ENCODE results near the gene PARD6B. TPM values are rescaled to one million over a fixed set of nuclear protein-coding genes. Genes with fewer than 3 reads are reported as not detected.
"Not testable (repeated sequence)": the region's sequence is repeated elsewhere in the genome, so short reads cannot be mapped to it uniquely, and the experiment has no call there.

Gene PARD6B
- total RNA-seq, 1 donor, result 1.1 TPM

DNA sequence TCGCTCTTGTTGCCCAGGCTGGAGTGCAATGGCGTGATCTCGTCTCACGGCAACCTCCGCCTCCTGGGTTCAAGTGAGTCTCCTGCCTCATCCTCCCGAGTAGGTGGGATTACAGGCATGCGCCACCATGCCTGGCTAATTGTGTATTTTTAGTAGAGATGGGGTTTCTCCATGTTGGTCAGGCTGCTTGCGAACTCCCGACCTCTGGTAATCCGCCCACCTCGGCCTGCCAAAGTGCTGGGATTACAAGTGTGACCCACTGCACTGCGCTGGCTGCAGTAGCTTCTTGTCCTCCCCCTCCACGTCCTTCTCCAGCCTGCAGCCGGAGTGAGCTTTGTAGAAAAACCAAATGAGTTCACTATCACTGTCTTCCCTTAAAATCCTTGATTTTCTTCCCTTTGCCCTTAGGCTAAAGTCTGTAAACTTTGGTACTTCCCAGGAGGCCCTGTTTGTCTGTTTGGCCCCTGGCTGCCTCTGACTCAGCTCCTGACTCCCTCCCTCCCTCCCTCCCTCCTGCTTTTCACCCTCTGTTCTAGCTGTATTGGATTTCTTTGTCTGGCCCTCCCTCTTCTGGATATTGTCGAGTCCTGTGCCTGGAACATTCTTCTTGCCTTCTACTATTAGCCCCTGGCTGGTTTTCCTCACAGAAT lies 12.9 kb downstream of the PARD6B start:
- no peak for DNase-seq (ENCODE audit: low read depth in 2 of 3, low spot score in 2 of 3)

DNA sequence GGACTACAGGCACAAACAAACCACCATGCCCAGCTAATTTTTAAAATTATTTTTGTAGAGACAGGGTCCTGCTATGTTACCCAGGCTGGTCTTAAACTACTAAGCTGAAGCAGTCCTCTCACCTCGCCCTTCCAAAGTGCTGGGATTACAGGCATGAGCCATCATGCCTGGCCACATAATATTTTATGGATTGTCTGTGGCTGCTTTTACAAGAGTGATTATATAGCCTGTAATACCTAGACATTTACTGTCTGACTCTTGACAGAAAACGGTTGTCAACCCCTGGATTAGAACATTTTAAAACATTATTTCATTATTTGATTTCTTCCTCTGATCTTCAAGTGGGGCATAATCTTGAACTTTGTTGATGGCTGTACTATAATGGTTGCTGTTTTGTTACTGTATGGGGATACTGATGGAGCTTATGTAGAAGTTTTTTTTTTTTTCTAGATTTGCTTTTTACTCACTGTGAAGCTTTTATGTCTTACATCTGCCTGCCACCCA lies 14.3 kb downstream of the PARD6B start:
- no peak for DNase-seq (ENCODE audit: low read depth in 2 of 3, low spot score in 2 of 3)

DNA sequence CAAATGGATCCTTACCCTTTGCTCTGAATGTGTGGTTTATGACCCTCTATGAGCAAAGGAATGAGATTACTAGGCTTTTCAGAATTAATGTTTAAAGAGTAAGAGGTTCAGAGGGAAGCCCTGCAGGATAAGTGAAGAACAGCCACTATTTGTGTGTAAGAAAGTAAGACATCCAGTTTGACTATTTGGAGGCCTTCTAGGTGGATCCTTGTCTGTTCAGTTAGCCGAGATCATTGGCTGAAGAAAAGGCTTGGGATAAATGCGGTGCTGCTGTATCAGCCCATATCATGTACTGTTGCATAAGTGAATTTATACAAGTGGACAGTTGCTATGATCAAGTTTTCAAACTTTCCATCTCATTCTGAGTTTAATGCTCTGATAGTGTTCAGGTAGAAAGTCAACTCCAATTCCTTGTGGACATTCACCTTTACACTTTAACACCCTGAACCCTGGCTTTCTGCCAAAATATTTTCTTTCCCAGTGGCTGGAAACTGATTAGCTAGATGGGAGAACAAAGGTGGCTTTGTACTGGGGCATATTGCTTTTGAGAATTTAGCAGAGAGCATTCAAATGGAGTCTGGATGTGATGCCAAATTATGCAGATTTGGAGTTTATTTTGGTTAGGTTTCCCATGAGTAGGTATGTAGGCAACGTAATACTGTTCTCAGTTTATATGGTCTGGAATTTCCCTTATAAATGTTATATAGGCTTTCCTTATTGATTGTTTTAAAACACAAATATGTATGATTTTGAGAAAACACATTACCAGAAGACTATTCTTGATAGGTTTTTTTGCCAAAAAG lies 15.0 kb downstream of the PARD6B start:
- no peak for DNase-seq (ENCODE audit: low read depth in 2 of 3, low spot score in 2 of 3)

DNA sequence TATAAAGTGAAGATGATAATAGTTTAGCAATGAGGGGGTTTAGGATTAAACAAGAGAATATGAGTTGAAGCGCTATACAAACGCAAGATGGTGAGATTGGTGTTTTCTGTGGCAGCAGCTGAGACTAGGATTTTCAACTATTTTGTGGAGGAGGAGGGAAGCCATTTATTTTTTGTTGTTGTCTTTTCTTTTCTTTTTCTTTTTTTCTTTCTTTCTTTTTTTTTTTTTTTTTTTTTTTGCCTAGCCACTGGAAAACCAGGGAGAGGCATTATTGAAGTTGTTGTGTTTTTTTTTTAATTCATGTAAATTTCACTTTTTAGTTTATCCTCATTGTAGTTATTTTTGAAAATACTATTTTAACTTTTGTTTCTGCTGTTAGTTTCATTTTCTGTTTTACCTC lies 15.9 kb downstream of the PARD6B start:
- DNase-seq (ENCODE audit: low read depth in 2 of 3, low spot score in 2 of 3), result no peak

DNA sequence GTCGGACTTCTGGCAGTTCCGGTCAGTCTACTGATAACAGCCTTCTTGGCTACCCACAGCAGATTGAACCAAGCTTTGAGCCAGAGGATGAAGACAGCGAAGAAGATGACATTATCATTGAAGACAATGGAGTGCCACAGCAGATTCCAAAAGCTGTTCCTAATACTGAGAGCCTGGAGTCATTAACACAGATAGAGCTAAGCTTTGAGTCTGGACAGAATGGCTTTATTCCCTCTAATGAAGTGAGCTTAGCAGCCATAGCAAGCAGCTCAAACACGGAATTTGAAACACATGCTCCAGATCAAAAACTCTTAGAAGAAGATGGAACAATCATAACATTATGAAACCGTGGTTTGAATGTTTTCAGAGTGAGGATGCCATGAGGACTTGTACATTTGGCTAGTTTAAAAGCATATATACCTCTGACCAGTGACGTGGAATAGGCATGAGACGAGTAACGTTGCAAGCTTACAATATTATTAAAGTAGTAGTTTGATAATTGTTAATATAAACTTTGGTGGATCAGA lies 18.8 kb downstream of the PARD6B start:
- no peak for DNase-seq (ENCODE audit: low read depth in 2 of 3, low spot score in 2 of 3)

DNA sequence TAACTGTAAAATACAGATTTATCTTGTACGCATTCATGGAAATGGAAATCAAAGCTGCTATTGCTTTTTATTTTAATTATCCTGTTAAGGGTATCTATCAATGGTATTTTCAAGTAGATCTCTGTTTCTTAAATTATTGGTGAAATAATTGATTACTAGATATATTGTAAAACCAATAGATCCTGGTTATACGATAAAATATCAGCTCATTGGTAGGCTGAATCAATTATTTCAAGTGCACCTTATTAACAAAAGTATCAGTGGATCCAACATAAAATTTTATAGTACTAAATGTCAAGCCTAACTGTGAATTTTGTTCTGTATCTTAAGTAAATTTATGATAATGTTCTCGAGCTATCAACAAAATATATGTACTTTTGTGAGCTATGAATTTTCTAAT lies 21.8 kb downstream of the PARD6B start:
- no peak for DNase-seq (ENCODE audit: low read depth in 2 of 3, low spot score in 2 of 3)

DNA sequence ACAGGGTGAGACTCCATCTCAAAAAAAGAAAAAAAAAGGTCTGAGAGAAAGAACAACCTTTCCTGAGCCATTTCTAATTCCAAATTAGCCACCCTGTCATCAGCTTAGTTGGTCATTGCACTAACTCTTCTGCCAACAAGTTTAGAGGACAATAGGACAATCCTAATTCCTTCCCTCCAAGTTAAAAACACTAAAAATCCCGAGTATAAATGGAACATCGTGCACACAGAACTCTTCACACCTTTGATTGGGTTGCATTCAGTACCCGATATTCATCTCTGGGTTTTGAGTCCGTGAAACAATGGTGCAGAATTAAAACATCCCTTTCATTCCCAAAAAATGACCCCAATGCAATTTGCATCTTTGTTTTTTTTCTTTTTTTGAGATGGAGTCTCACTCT lies 23.0 kb downstream of the PARD6B start:
- no peak for DNase-seq (ENCODE audit: low read depth in 2 of 3, low spot score in 2 of 3)

DNA sequence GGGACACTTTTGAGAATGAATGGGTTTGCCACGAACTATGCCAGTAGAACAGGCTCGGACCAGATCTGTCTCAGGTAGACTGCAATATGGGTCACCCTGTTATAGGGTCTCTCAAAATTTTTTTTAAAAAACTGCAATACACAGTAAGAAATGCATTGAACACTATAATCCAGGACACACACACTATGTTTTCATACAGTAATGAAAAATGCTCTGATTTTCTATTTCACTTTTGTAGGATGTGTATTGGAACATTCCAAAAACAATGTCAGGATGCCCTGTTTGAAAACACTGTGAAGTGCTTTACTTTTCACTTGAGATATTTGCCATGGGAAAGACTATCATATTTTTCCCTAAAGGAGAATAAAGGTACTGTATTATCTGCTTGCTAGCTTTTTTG lies 25.1 kb downstream of the PARD6B start:
- no peak for DNase-seq (ENCODE audit: low read depth in 2 of 3, low spot score in 2 of 3)

DNA sequence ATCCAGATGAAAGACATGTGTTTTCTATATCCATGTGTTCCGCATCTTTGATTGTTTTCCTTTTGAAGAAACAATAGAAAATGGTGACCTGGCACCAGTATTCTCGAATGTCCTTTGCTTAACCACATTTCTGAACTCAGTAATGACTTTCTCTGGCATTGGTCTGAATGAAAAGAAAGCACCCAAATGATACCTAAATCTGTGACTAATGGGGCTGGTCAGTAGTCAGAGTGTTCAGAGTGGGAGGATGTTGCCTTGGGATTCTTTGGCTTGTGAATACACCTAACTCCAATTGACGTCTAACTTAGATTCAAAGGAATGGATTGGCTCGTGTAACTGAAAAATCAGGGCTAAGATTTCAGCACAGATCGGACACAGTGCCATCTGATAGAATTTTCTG lies 27.1 kb downstream of the PARD6B start:
- DNase-seq (ENCODE audit: low read depth in 2 of 3, low spot score in 2 of 3), result no peak

DNA sequence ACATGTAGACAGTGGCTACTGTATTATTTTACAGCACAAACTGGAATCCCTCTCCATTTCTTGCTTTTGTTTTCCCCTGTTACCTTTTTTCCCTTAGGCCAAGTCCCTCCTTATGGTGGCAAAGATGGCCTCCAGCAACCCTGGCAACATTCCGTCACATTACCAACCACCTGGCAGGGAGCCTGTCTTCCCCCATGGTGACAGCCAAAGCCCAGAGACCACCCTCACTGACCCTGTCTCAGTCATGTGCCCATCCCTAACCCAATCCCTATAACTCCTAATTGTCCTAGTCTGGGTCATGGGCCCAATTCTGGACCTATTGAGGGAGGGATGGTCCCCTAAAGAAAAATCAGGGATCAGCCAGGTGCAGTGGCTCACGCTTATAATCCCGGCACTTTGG lies 27.6 kb downstream of the PARD6B start:
- DNase-seq (ENCODE audit: low read depth in 2 of 3, low spot score in 2 of 3), result no peak

DNA sequence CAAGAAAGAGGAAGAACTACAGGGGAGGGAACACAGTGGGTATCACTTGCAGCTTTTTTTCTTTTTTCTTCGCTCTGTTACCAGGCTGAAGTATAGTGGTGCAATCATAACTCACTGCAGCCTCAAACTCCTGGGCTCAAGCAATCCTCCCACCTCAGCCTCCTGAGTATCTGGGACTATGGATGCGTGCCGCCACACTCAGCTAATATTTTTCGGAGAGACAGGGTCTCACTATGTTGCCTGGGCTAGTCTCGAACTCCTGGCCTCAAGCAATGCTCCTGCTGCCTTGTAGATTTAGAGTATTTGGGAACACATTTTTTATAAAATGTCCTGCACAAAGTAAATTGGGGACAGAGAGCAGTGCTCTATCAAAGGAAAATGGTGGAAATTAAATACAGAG lies 28.3 kb downstream of the PARD6B start:
- peak in 1 of 3 donors; percentile 28 for DNase-seq (ENCODE audit: low read depth in 2 of 3, low spot score in 2 of 3)

DNA sequence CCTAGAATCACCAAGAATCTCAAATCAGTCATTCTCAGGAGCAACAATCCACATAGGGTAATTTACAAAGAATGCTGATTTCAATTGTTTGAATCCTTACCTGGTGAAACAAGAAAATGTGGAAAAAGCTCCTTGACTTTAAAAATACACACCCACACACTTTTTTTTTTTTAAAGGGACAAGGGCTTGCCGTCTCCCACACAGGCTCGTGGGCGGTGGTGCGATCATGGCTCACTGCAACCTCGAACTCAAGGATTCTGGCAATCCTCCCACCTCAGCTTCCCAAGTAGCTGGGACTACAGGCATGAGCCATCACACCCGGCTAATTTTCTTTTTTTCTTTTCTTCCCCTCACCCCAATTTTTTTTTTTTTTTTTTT lies 30.7 kb downstream of the PARD6B start:
- no peak for DNase-seq (ENCODE audit: low read depth in 2 of 3, low spot score in 2 of 3)

DNA sequence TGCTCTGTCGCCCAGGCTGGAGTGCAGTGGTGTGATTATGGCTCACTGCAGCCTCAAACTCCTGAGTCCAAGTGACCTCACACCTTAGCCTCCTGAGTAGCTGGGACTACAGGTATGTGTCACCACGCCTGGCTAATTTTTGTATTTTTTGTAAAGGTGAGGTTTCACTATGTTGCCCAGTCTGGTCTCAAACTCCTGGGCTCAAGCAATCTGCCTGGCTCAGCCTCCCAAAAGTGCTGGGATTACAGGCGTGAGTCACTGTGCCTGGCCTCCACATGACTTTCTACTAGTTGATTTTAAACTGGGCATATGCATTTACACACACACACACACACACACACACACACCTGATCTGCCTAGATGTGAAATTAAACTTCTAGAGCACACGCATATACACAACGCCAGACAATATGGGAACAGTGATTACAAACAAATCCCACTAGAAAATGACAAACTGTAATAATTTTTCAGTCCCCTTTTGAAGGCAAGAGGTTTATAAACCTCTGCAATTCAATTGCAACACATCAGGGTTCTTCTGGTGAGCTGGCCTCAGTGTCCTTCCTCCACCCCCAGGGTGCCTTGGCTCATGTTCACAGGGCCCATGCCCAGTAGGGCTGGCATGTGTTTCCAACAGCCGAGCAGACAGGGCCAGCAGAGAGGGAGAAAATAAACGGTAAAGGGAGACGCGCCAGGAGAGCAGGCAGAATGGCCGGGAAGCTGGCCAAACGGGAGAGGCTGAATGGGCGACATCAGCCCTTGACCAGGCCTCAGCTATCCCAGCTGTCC lies 31.2 kb downstream of the PARD6B start:
- no peak for DNase-seq (ENCODE audit: low read depth in 2 of 3, low spot score in 2 of 3)

DNA sequence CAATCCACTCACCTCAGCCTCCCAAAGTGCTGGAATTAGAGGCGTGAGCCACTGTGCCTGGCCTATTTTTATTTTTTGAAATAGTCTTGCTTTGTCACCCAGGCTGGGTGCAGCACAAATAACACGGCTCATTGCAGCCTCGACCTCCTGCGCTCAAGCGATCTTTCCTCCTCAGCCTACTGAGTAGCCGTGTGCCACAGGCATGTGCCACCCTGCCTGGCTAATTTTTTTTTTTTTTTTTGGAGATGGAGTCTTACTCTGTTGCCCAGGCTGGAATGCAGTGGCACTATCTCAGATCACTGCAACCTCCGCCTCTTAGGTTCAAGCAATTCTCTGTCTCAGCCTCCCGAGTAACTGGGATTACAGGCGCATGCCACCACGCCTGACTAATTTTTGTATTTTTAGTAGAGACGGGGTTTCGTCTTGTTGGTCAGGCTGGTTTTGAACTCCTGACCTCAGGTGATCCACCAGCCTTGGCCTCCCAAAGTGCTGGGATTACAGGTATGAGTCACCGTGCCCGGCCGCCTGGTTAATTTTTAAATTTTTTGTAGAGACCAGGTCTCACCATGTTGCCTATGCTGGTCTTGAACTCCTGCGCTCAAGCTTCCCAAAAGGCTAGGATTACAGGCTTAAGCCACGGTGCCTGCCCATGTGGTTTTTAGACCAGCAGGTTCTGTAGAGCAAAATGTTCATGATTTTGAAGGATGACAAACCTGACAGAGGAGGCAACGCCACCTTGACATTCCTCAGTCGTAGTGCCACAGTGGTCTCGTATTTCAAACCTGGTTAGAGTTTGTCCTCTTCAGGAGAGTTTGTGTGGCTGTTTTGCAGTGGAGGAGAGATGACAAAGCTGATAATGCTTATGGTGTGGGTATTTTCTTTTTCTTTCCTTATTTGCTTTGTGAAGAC lies 32.4 kb downstream of the PARD6B start:
- DNase-seq (ENCODE audit: low read depth in 2 of 3, low spot score in 2 of 3), result not testable (repeated sequence)

DNA sequence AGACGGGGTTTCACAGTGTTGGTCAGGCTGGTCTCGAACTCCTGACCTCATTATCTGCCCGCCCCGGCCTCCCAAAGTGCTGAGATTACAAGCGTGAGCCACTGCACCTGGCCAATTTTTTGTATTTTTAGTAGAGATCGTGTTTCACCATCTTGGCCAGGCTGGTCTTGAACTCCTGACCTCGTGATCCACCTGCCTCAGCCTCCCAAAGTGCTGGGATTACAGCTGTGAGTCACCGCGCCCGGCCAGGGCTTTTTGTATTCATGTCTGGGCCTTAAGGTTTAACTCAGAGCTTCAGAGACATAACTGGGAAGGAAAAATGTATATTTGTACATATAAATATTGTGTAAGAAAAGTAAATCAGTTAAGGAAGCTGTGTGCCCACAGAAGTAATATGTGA lies 33.9 kb downstream of the PARD6B start:
- DNase-seq (ENCODE audit: low read depth in 2 of 3, low spot score in 2 of 3), result not testable (repeated sequence)

DNA sequence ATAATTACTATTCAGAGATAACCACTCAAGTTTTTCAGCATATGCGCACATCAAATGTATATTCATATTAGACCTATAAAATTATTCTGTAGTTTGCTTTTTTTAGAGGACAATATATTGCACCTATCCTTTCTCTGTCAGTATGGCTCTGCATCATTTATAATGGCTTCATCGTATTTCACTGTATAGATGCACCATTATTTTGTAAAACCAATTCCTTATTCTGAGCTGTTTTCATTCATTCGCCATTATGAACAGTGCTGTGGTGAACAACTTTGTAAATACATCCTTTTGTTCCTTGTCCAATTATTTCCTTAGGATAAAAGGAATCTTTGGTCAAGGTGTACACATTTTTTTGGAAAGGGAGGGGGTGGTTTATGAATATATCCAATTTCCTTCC lies 34.3 kb downstream of the PARD6B start:
- DNase-seq (ENCODE audit: low read depth in 2 of 3, low spot score in 2 of 3), result no peak

DNA sequence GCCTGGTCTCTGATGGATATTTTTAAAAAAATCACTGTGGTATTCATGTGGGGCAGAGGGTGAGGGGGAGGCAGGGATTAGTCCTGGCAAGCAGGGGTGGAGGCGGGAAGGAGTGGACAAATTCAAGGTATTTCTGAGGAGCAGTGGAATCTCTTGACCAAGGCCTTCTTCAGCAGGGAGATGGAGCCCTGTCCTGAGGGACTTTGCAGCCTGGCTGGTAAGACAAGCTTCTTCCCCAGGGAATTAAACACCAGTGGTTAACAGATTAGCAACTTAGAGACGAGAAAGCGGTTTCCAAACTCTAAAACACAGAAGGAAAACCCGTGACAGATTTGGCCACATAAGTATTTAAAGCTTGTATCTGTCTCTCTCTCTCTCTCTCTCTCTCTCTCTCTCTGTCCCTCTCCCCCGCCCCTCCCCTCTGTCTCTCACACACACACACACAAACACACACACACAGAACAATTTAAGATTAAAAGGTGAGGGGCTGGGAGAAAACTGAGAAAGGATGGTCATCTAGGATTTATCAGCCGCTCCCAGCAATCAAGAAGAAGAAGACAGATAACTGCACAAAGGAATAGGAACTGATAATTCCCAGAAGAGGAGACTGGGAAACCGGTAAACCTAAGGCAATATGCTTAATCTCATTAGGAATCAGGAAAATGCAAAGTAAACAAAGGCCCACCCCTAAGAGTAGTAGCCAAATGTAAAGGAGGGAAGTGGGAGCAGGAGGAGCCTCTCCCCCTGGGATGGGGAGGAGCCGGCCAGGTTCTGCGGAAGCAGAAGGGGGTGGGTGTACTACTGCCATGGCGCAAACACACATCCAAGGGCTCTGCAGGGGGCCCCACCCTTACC lies 35.8 kb downstream of the PARD6B start:
- not testable (repeated sequence) for DNase-seq (ENCODE audit: low read depth in 2 of 3, low spot score in 2 of 3)

DNA sequence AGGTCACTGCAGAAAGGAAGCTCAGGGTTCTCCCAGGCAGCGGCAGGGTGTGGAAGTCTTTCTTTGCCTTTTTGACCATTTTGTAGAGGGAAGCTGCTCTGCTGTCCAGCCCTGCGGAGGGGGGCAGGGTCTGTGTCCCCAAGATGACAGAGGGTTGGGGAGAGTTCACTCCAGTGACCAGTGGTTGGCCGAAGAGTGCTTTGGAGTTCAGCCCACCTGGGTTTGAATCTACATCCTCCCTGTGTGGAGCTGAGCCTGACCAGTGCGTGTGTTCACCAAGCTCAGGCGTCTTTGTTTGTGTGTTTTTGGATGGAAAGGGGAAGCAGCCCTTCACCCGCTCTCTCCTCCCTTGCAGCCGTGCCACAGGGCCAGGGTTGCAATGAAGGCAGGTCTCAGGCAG lies 37.6 kb downstream of the PARD6B start:
- not testable (repeated sequence) for DNase-seq (ENCODE audit: low read depth in 2 of 3, low spot score in 2 of 3)

DNA sequence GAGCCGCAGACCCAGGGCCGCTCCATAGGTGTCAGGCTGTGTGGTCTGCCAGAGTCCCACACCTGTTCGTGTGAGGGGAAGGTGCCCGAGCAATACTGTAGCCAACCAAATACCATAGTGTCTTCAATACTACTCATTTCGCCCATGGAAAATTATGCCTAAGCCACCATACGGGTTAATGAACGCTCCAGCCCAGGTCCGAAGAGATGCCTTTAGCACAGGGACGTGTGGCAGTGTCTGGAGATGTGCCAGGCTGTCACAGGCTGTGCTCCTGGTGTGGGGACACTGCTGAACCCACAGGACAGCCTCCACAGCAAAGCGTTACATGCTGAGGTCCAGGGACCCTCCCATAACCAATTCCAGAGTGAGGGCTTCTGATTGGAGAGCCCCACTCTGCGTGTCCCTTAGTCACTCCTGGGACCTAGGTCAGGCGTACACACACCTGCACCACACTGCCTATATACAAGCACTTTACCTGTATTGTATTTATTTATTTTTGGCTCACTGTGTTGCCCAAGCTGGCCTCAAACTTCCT lies 38.2 kb downstream of the PARD6B start:
- not testable (repeated sequence) for DNase-seq (ENCODE audit: low read depth in 2 of 3, low spot score in 2 of 3)
